IMR-90 (cell line): ENCODE results near the gene EIF4G3. TPM values are rescaled to one million over a fixed set of nuclear protein-coding genes. Genes with fewer than 3 reads are reported as not detected.

Experiments
- ATAC-seq: fragments of 200-7000 bp; cut with Tn5 transposase; 2 replicates; pipeline ENCODE4 v1.9.1; 2020; ENCODE audit warnings: low read depth, mild to moderate bottlenecking, moderate library complexity
- BruUV-seq: library from RNA; stranded (reverse); fragments of 400-500 nt; replicated peaks from 2 replicates; lab custom pipeline; 2021; lab: Mats Ljungman, UMichigan
- CTCF ChIA-PET: fragments of 300-600 bp; formaldehyde crosslinking; extraction: SDS; loops from one replicate; lab custom pipeline; 2021; ENCODE audit warnings: antibody characterized with exemption; lab: Yijun Ruan, JAX
- POLR2A ChIA-PET: fragments of 300-600 bp; sonication (Branson Sonifier 250); formaldehyde crosslinking; loops from one replicate; lab custom pipeline; 2022; ENCODE audit warnings: antibody characterized with exemption; ENCODE audit not compliant: unreplicated experiment; lab: Charles Lee
- DNase-seq: peaks from one replicate; pipeline ENCODE4 v3.0.0; 2013
- H2AFZ ChIP-seq: replicated peaks from 2 replicates; pipeline ENCODE3; 2013; ENCODE audit warnings: low read length, mild to moderate bottlenecking; ENCODE audit not compliant: poor library complexity
- H2AK5ac ChIP-seq: 2 replicates; pipeline ENCODE4 v1.6.1; 2013; ENCODE audit warnings: low read depth, low read length, inconsistent platforms
- H2AK9ac ChIP-seq: replicated peaks from 2 replicates; pipeline ENCODE3; 2013; ENCODE audit warnings: mild to moderate bottlenecking, low read depth, low read length, moderate library complexity; ENCODE audit not compliant: poor library complexity
- H2BK120ac ChIP-seq: 2 replicates; pipeline ENCODE4 v1.6.1; 2013; ENCODE audit warnings: low read depth, low read length, inconsistent platforms
- H2BK15ac ChIP-seq: 3 replicates; pipeline ENCODE4 v1.6.1; 2013; ENCODE audit warnings: low read depth, low read length, inconsistent platforms
- H2BK20ac ChIP-seq: 2 replicates; pipeline ENCODE4 v1.6.1; 2013; ENCODE audit warnings: low read depth, mild to moderate bottlenecking, inconsistent platforms, low read length, moderate library complexity
- H2BK5ac ChIP-seq: 2 replicates; pipeline ENCODE4 v1.6.1; 2013; ENCODE audit warnings: mild to moderate bottlenecking, low read depth, low read length, inconsistent platforms; ENCODE audit not compliant: poor library complexity, severe bottlenecking
- H3K14ac ChIP-seq: replicated peaks from 2 replicates; pipeline ENCODE4 v1.6.1; 2013; ENCODE audit warnings: low read depth, low read length, inconsistent platforms
- H3K18ac ChIP-seq: 2 replicates; pipeline ENCODE4 v1.6.1; 2013; ENCODE audit warnings: low read depth, low read length, control low read depth
- H3K23ac ChIP-seq: 2 replicates; pipeline ENCODE4 v1.6.1; 2013; ENCODE audit warnings: low read depth, low read length, inconsistent platforms
- H3K27ac ChIP-seq: 2 replicates; pipeline ENCODE4 v1.5.1; 2013; ENCODE audit warnings: mild to moderate bottlenecking, control low read depth, low read length; ENCODE audit not compliant: insufficient read depth
- H3K27me3 ChIP-seq: 2 replicates; pipeline ENCODE4 v1.6.1; 2013; ENCODE audit warnings: low read length; ENCODE audit not compliant: control insufficient read depth, insufficient read depth
- H3K36me3 ChIP-seq: 2 replicates; pipeline ENCODE4 v1.6.1; 2013; ENCODE audit warnings: low read length, mixed read lengths; ENCODE audit not compliant: control insufficient read depth, insufficient read depth
- H3K4ac ChIP-seq: 2 replicates; pipeline ENCODE4 v1.6.1; 2013; ENCODE audit warnings: low read depth, low read length, inconsistent platforms
- H3K4me1 ChIP-seq: 2 replicates; pipeline ENCODE4 v1.6.1; 2013; ENCODE audit warnings: low read length, mixed read lengths; ENCODE audit not compliant: control insufficient read depth, insufficient read depth
- H3K4me2 ChIP-seq: 2 replicates; pipeline ENCODE4 v1.6.1; 2013; ENCODE audit warnings: low read depth, mild to moderate bottlenecking, control low read depth, low read length, moderate library complexity
- H3K4me3 ChIP-seq: 2 replicates; pipeline ENCODE4 v1.5.1; 2013; ENCODE audit warnings: low read depth, mild to moderate bottlenecking, control low read depth, low read length, moderate library complexity; ENCODE audit not compliant: insufficient read depth
- H3K56ac ChIP-seq: 2 replicates; pipeline ENCODE4 v1.6.1; 2013; ENCODE audit warnings: low read length, inconsistent platforms; ENCODE audit not compliant: insufficient read depth; ENCODE audit errors: extremely low read depth
- H3K79me1 ChIP-seq, 2 experiments: 2 replicates each; pipeline ENCODE4 v1.6.1; 2013; ENCODE audit warnings: low read length in 2 of 2, inconsistent platforms in 1 of 2, low read depth in 1 of 2
- H3K9ac ChIP-seq: 2 replicates; pipeline ENCODE4 v1.6.1; 2013; ENCODE audit warnings: low read depth, low read length, control low read depth
- H3K9me1 ChIP-seq: 2 replicates; pipeline ENCODE4 v1.6.1; 2013; ENCODE audit warnings: low read length, inconsistent platforms; ENCODE audit not compliant: insufficient read depth
- H3K9me3 ChIP-seq: 2 replicates; pipeline ENCODE4 v1.6.1; 2013; ENCODE audit warnings: low read length; ENCODE audit not compliant: control insufficient read depth, insufficient read depth
- H4K20me1 ChIP-seq: 2 replicates; pipeline ENCODE4 v1.6.1; 2013; ENCODE audit warnings: low read length, inconsistent platforms; ENCODE audit not compliant: insufficient read depth
- H4K5ac ChIP-seq: 2 replicates; pipeline ENCODE4 v1.6.1; 2013; ENCODE audit warnings: mild to moderate bottlenecking, low read depth, low read length, control low read depth
- H4K8ac ChIP-seq, 2 experiments: 2 replicates each; pipeline ENCODE4 v1.6.1; 2013; ENCODE audit warnings: low read depth in 2 of 2, low read length in 2 of 2, control low read depth in 1 of 2, inconsistent platforms in 1 of 2
- H4K91ac ChIP-seq: 2 replicates; pipeline ENCODE4 v1.6.1; 2013; ENCODE audit warnings: low read depth, low read length, inconsistent platforms; ENCODE audit not compliant: insufficient read depth
- BHLHE40 ChIP-seq: fragments of 150-350 bp; IDR thresholded peaks from 2 replicates; pipeline ENCODE4 v1.6.1; 2016; ENCODE audit warnings: mild to moderate bottlenecking, low read depth, low read length
- CEBPB ChIP-seq: IDR thresholded peaks from 2 replicates; pipeline ENCODE4 v1.6.1; 2012; ENCODE audit warnings: low read depth, low read length, improper control_type of control experiment
- CHD1 ChIP-seq: IDR thresholded peaks from 2 replicates; pipeline ENCODE4 v1.6.1; 2012; ENCODE audit warnings: low read depth, low read length, improper control_type of control experiment
- ELK1 ChIP-seq: fragments of 150-350 bp; IDR thresholded peaks from 2 replicates; pipeline ENCODE4 v1.6.1; 2016; ENCODE audit warnings: low read depth, mild to moderate bottlenecking, low read length, moderate library complexity, borderline replicate concordance
- FOS ChIP-seq: fragments of 150-350 bp; IDR thresholded peaks from 2 replicates; pipeline ENCODE4 v1.6.1; 2016; ENCODE audit warnings: low read depth, low read length
- MAFK ChIP-seq: IDR thresholded peaks from 2 replicates; pipeline ENCODE4 v1.6.1; 2012; ENCODE audit warnings: low read depth, low read length, improper control_type of control experiment
- MAZ ChIP-seq: IDR thresholded peaks from 2 replicates; pipeline ENCODE4 v1.6.1; 2012; ENCODE audit warnings: low read depth, mild to moderate bottlenecking, low read length, improper control_type of control experiment, moderate library complexity, borderline replicate concordance
- MXI1 ChIP-seq: IDR thresholded peaks from 2 replicates; pipeline ENCODE4 v1.6.1; 2012; ENCODE audit warnings: low read depth, mild to moderate bottlenecking, low read length, moderate library complexity, borderline replicate concordance
- NFE2L2 ChIP-seq: fragments of 150-350 bp; IDR thresholded peaks from 2 replicates; pipeline ENCODE4 v1.6.1; 2016; ENCODE audit warnings: low read depth, mild to moderate bottlenecking, low read length
- POLR2A ChIP-seq: IDR thresholded peaks from 2 replicates; pipeline ENCODE4 v1.6.1; 2012; ENCODE audit warnings: mild to moderate bottlenecking, low read depth, low read length
- RAD21 ChIP-seq: IDR thresholded peaks from 2 replicates; pipeline ENCODE4 v1.6.1; 2012; ENCODE audit warnings: low read length, improper control_type of control experiment
- RCOR1 ChIP-seq: IDR thresholded peaks from 2 replicates; pipeline ENCODE4 v1.6.1; 2012; ENCODE audit warnings: mild to moderate bottlenecking, low read length, improper control_type of control experiment; ENCODE audit not compliant: insufficient replicate concordance
- RFX5 ChIP-seq: IDR thresholded peaks from 2 replicates; pipeline ENCODE4 v1.8.0; 2012; ENCODE audit warnings: low read depth, mild to moderate bottlenecking, low read length, moderate library complexity
- SMC3 ChIP-seq: fragments of 150-350 bp; IDR thresholded peaks from 2 replicates; pipeline ENCODE4 v1.6.1; 2016; ENCODE audit warnings: low read depth, mild to moderate bottlenecking, antibody characterized with exemption, low read length, moderate library complexity
- WGBS, 2 experiments: methylation state at CpG; one replicate each; pipeline versions ENCODE4 v1.1.5 to v1.1.7; 2013; ENCODE audit warnings: missing lambda C conversion rate in 2 of 2; ENCODE audit not compliant: insufficient read length in 1 of 2; ENCODE audit errors: extremely low coverage in 2 of 2; 5-methylcytosine and 5-hydroxymethylcytosine counted together
- dilution Hi-C: fragments of 300-500 bp; cut with HindIII; formaldehyde crosslinking; loops from one replicate; pipeline ENCODE4 v1.14.3; 2018; ENCODE audit warnings: low sequenced_read_pairs; ENCODE audit not compliant: unreplicated experiment
- in situ Hi-C: fragments of 300-500 bp; cut with MboI; formaldehyde crosslinking; loops from 3 replicates; pipeline ENCODE4 v1.14.3; 2019; ENCODE audit warnings: low sequenced_read_pairs, inconsistent platforms, mixed read lengths
- intact Hi-C: fragments of 100-400 bp; cut with micrococcal nuclease; formaldehyde crosslinking; loops from 2 replicates; pipeline ENCODE4 v1.10.0; 2022
- polyA plus RNA-seq, 3 experiments: library from polyadenylated mRNA; depleted of rRNA; stranded (reverse); fragments of >200 nt; gene quantifications; 2 replicates each; pipeline ENCODE4 v1.2.3, GENCODE V29; 2012; ENCODE audit warnings: low replicate concordance in 1 of 3
- total RNA-seq: library from RNA; depleted of rRNA; stranded (reverse); fragments of >200 nt; gene quantifications from 2 replicates; pipeline ENCODE4 v1.2.3, GENCODE V29; 2012
- TF ChIP-seq, protein P1 (sequence below): conservative IDR thresholded peaks from 2 replicates; pipeline ENCODE4 v1.5.1; 2012; ENCODE audit warnings: mild to moderate bottlenecking, low read depth, low read length, improper control_type of control experiment
- TF ChIP-seq, protein P2 (sequence below): fragments of 150-350 bp; IDR thresholded peaks from 2 replicates; pipeline ENCODE4 v1.6.1; 2017; ENCODE audit warnings: mild to moderate bottlenecking, antibody characterized with exemption, low read length, low read depth

EIF4G3 gene
- total and polyA plus RNA-seq, 2 of the 4 experiments (the other 2 are of a cell fraction) = 25.8 to 49.2 TPM

GRCh38 chr1:20836230-20836629 lies 340.5 kb downstream of the EIF4G3 start:
- no TSS peak for BruUV-seq
- H2BK15ac ChIP-seq = no peak overlapping the region
- no peak overlapping the region for H3K56ac ChIP-seq
- H4K5ac ChIP-seq = no peak overlapping the region
- H2BK5ac ChIP-seq = no peak overlapping the region
- POLR2A ChIA-PET = interaction anchor here (0.7 kb wide), 1 partner anchor 1049 kb away, joined by 4 read pairs; no protein-coding TSS in a partner anchor
- in situ Hi-C loops (no loop called here), intact Hi-C loops (no loop called here), dilution Hi-C loops (no loop called here)
- H3K18ac ChIP-seq = no peak overlapping the region
- H3K23ac ChIP-seq = no peak overlapping the region
- H4K8ac ChIP-seq = no peak overlapping the region
- no peak overlapping the region for H4K91ac ChIP-seq
- no peak overlapping the region for H3K27ac ChIP-seq
- no peak for TF ChIP-seq MAZ
- no peak for TF ChIP-seq POLR2A
- no peak for TF ChIP-seq MXI1
- no peak for TF ChIP-seq NFE2L2
- TF ChIP-seq FOS = no peak
- TF ChIP-seq, protein P1, sequence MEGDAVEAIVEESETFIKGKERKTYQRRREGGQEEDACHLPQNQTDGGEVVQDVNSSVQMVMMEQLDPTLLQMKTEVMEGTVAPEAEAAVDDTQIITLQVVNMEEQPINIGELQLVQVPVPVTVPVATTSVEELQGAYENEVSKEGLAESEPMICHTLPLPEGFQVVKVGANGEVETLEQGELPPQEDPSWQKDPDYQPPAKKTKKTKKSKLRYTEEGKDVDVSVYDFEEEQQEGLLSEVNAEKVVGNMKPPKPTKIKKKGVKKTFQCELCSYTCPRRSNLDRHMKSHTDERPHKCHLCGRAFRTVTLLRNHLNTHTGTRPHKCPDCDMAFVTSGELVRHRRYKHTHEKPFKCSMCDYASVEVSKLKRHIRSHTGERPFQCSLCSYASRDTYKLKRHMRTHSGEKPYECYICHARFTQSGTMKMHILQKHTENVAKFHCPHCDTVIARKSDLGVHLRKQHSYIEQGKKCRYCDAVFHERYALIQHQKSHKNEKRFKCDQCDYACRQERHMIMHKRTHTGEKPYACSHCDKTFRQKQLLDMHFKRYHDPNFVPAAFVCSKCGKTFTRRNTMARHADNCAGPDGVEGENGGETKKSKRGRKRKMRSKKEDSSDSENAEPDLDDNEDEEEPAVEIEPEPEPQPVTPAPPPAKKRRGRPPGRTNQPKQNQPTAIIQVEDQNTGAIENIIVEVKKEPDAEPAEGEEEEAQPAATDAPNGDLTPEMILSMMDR = no peak
- TF ChIP-seq RCOR1 = no peak
- TF ChIP-seq CEBPB = no peak
- TF ChIP-seq SMC3 = no peak
- TF ChIP-seq, protein P2, sequence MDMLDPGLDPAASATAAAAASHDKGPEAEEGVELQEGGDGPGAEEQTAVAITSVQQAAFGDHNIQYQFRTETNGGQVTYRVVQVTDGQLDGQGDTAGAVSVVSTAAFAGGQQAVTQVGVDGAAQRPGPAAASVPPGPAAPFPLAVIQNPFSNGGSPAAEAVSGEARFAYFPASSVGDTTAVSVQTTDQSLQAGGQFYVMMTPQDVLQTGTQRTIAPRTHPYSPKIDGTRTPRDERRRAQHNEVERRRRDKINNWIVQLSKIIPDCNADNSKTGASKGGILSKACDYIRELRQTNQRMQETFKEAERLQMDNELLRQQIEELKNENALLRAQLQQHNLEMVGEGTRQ = no peak
- TF ChIP-seq RAD21 = no peak
- TF ChIP-seq CHD1 = no peak
- TF ChIP-seq BHLHE40 = no peak
- TF ChIP-seq ELK1 = no peak
- no peak for TF ChIP-seq MAFK
- no peak for TF ChIP-seq RFX5
- WGBS, 2 experiments = no CpG with 5 or more reads among the region's 4 CpGs
- no peak overlapping the region for H2AK5ac ChIP-seq
- peaks cover 9% of the 10 kb centered on the region for H3K4me1 ChIP-seq
- ATAC-seq (no peak), DNase-seq (no peak)
- H3K4me3 ChIP-seq = no peak overlapping the region
- no peak overlapping the region for H3K9ac ChIP-seq
- H3K79me1 ChIP-seq = peaks cover 3 to 12% of the 10 kb centered on the region in 2 experiments; a peak in 3 of 4 replicates
- no peak overlapping the region for H3K4me2 ChIP-seq
- H4K20me1 ChIP-seq = no peaks in the 10 kb centered on the region
- H3K9me3 ChIP-seq = peaks cover 1% of the 10 kb centered on the region; the same call in 1 of the 2 replicates
- H2AFZ ChIP-seq = no peak overlapping the region
- H2BK120ac ChIP-seq = no peak overlapping the region
- H3K4ac ChIP-seq = no peak overlapping the region
- no peak overlapping the region for H3K14ac ChIP-seq
- H3K27me3 ChIP-seq = no peaks in the 10 kb centered on the region
- no peak overlapping the region for H2BK20ac ChIP-seq
- H2AK9ac ChIP-seq = no peak overlapping the region
- peaks cover 23% of the 10 kb centered on the region for H3K36me3 ChIP-seq
- H3K9me1 ChIP-seq = peaks cover 4% of the 10 kb centered on the region; the same call in 1 of the 2 replicates
- CTCF ChIA-PET = interaction anchor here (0.6 kb wide), 1 partner anchor 15 kb away, joined by 3 read pairs; no protein-coding TSS in a partner anchor
